SK-N-MC (cell line): Measurements from ENCODE around the gene CNOT10.
"Not testable (repeated sequence)": the region's sequence is repeated elsewhere in the genome, so short reads cannot be mapped to it uniquely, and the experiment has no call there.

Experiments
- DNase-seq: peaks from one replicate; pipeline ENCODE4 v3.0.0-alpha.2; 2011; ENCODE audit warnings: low read depth, low spot score
- H3K27ac ChIP-seq: fragments of 200-600 bp; sonication (generic); 2 replicates; pipeline ENCODE4 v1.5.1; 2016; ENCODE audit warnings: mixed run types
- H3K36me3 ChIP-seq: fragments of 200-600 bp; sonication (generic); 2 replicates; pipeline ENCODE4 v1.6.1; 2017; ENCODE audit warnings: antibody characterized with exemption, low read length, mixed read lengths; ENCODE audit not compliant: insufficient read depth
- H3K4me3 ChIP-seq: fragments of 200-600 bp; sonication (generic); 2 replicates; pipeline ENCODE4 v1.5.1; 2016
- H3K9ac ChIP-seq: fragments of 200-600 bp; sonication (generic); 2 replicates; pipeline ENCODE4 v1.8.0; 2017; ENCODE audit warnings: mixed run types, mixed read lengths; ENCODE audit not compliant: insufficient read length
- H3K9me3 ChIP-seq: fragments of 200-600 bp; sonication (generic); 2 replicates; pipeline ENCODE4 v1.6.1; 2017; ENCODE audit warnings: low read depth, mild to moderate bottlenecking, antibody characterized with exemption, low read length, moderate library complexity, mixed read lengths
- EZH2 ChIP-seq: fragments of 200-600 bp; sonication (generic); IDR thresholded peaks from one replicate; pipeline ENCODE4 v1.6.1; 2017; ENCODE audit warnings: antibody characterized with exemption
- FOXP2 ChIP-seq: optimal IDR thresholded peaks from 2 replicates; pipeline ENCODE3; 2011; ENCODE audit warnings: mild to moderate bottlenecking, moderate library complexity; ENCODE audit not compliant: insufficient read depth; ENCODE audit errors: extremely low read length, control extremely low read depth
- POLR2AphosphoS5 ChIP-seq: IDR thresholded peaks from 2 replicates; pipeline ENCODE4 v1.6.1; 2012; ENCODE audit warnings: mild to moderate bottlenecking, low read depth, low read length, borderline replicate concordance

CNOT10 gene

GRCh38 chr3:32655167-32655566, 29.8 kb upstream of the CNOT10 start:
- Histone ChIP-seq H3K36me3 (no peaks in the 10 kb centered on the region), H3K9ac (no peak overlapping the region), H3K4me3 (no peak overlapping the region), H3K9me3 (no peaks in the 10 kb centered on the region), H3K27ac (no peak overlapping the region)
- no peak for DNase-seq
- TF ChIP-seq EZH2 (no peak), FOXP2 (no peak), POLR2AphosphoS5 (no peak)

GRCh38 chr3:32660634-32661033, 24.4 kb upstream of the CNOT10 start:
- Histone ChIP-seq H3K9ac (no peak overlapping the region), H3K27ac (no peak overlapping the region), H3K36me3 (no peaks in the 10 kb centered on the region), H3K9me3 (no peaks in the 10 kb centered on the region), H3K4me3 (no peak overlapping the region)
- TF ChIP-seq EZH2 = no peak
- TF ChIP-seq FOXP2 = no peak
- TF ChIP-seq POLR2AphosphoS5 = no peak
- no peak for DNase-seq

GRCh38 chr3:32662647-32663046, 22.3 kb upstream of the CNOT10 start:
- Histone ChIP-seq H3K36me3 (no peaks in the 10 kb centered on the region), H3K27ac (no peak overlapping the region), H3K4me3 (no peak overlapping the region), H3K9me3 (no peaks in the 10 kb centered on the region), H3K9ac (no peak overlapping the region)
- no peak for DNase-seq
- TF ChIP-seq POLR2AphosphoS5 (no peak), FOXP2 (no peak), EZH2 (no peak)

- not testable (repeated sequence) for H3K27ac ChIP-seq, H3K9me3 ChIP-seq, H3K36me3 ChIP-seq, H3K4me3 ChIP-seq, H3K9ac ChIP-seq
- DNase-seq = peak; percentile 6
These were observed 20.3 kb upstream of the CNOT10 start for GRCh38 chr3:32664630-32665075.

- Histone ChIP-seq H3K27ac (no peak overlapping the region), H3K9me3 (no peaks in the 10 kb centered on the region), H3K4me3 (no peak overlapping the region)
These were observed 17.9 kb upstream of the CNOT10 start for GRCh38 chr3:32667072-32667582.

GRCh38 chr3:32669226-32669625, 15.8 kb upstream of the CNOT10 start:
- not testable (repeated sequence) for H3K9me3 ChIP-seq, H3K9ac ChIP-seq, H3K4me3 ChIP-seq, DNase-seq, H3K36me3 ChIP-seq, H3K27ac ChIP-seq

More at GRCh38 chr3:32667072-32667582, 17.9 kb upstream of the CNOT10 start:
- DNase-seq = no peak
- TF ChIP-seq EZH2 (no peak), FOXP2 (no peak), POLR2AphosphoS5 (no peak)
- Histone ChIP-seq H3K36me3 (no peaks in the 10 kb centered on the region), H3K9ac (no peak overlapping the region)

GRCh38 chr3:32673730-32674129, 11.3 kb upstream of the CNOT10 start:
- not testable (repeated sequence) for H3K9ac ChIP-seq, H3K36me3 ChIP-seq, H3K27ac ChIP-seq, H3K4me3 ChIP-seq, DNase-seq, H3K9me3 ChIP-seq

- Histone ChIP-seq H3K9me3 (no peaks in the 10 kb centered on the region), H3K9ac (no peak overlapping the region), H3K36me3 (no peaks in the 10 kb centered on the region), H3K27ac (no peak overlapping the region), H3K4me3 (no peak overlapping the region)
- DNase-seq = no peak
- TF ChIP-seq EZH2 (no peak), FOXP2 (no peak)
These were observed 9.8 kb upstream of the CNOT10 start for GRCh38 chr3:32675164-32675563.

- Histone ChIP-seq H3K27ac (no peak overlapping the region), H3K36me3 (no peaks in the 10 kb centered on the region), H3K9me3 (no peaks in the 10 kb centered on the region), H3K9ac (no peak overlapping the region), H3K4me3 (no peak overlapping the region)
- no peak for TF ChIP-seq EZH2
- no peak for TF ChIP-seq FOXP2
- no peak for TF ChIP-seq POLR2AphosphoS5
- no peak for DNase-seq
These were observed 9.3 kb upstream of the CNOT10 start for GRCh38 chr3:32675650-32676049.
